IPS DF 4.7 (cell line): Measurements from ENCODE around the gene SIRT7.
"Not testable (repeated sequence)": the region's sequence is repeated elsewhere in the genome, so short reads cannot be mapped to it uniquely, and the experiment has no call there.

Source experiments
- DNase-seq: peaks from one replicate; pipeline ENCODE4 v3.0.0-alpha.2; 2013; ENCODE audit warnings: low spot score; ENCODE audit errors: extremely low read depth

The SIRT7 gene

DNA sequence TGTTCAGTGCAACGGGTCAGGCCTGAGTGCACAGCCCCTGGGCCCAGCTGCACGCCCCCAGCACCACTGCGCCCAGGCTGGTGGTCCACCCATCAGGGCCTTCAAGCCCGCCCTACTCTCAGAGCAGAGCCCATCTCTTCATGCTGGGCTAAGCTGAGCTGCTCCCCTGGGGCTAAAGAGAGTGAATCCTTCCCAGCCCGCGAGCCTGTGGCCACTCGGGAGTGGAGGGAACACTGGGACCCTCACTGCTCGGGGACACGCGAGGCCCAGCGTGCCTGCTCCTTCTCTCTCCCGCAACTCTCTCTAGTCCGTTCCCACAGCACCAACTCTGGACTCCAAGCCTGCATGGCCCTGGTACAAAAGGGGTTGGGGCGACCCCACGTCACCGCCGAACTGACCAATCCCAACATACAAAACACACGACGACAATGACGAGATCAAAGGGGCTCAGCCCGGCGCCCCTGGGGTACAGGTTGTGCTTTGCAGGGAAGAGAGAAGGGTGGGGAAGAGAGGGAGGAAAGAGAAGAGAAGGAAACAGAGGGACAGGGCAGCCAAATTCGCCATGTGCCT is 4.1 kb upstream of the SIRT7 start:
- DNase-seq: no peak

DNA sequence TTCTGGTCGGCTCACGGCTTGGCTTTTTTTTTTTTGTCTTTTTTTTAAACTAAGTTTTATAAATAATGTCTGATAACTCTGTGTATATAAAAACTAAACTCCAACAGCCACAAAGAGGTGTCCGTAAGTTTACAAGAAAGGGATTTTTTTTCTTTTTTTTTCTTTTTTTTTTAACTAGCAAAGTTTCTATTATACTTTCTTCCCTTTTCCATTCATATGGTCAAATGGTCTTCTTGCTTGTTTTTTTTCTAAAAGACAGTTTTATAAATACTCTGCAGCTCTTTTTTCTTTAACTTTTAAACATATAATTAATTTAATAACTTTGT is 3.5 kb upstream of the SIRT7 start:
- no peak for DNase-seq

DNA sequence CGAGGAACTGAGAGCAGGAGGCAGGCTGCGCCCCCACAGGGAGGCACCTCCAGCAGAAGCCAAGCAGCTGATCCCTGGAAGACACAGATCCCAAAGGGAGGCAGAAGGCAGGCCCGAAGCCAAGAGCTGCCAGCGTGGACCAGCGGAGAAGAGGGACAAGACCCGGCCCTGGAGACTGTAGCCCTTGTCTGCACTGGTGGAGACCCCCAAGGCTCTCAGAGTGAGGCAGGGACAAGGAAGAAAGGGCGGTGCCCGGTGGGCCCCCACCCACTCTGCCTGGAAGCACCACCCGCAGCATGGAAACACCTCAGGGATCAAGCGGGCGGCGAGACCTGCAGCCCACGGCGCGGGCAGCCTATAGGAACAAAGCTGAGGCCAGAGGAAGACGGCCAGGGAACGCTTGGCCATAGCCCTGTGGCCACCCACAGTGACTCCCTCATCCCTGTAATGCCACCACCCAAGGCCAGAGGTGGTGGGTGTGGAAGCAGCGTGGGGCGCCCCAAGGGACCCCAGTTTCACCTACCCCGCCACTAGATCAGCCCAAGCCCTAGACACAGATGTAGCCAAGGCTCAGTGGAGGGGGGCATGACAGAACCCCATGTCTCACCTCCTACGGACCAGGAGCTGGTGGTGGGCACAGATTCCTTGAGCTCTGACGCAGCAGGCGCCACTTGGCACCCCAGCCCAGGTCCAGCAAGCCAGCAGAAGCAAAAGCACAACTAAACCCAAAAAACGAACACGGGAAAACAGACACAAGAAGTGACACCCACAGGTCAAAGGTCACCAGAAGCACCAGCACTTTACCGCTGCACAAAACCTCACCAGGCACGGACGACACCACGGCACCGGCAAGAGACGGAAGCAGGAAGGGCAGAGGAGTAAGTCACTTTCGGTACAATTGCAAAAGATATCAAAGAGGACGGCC is 2.9 kb upstream of the SIRT7 start:
- DNase-seq: no peak

DNA sequence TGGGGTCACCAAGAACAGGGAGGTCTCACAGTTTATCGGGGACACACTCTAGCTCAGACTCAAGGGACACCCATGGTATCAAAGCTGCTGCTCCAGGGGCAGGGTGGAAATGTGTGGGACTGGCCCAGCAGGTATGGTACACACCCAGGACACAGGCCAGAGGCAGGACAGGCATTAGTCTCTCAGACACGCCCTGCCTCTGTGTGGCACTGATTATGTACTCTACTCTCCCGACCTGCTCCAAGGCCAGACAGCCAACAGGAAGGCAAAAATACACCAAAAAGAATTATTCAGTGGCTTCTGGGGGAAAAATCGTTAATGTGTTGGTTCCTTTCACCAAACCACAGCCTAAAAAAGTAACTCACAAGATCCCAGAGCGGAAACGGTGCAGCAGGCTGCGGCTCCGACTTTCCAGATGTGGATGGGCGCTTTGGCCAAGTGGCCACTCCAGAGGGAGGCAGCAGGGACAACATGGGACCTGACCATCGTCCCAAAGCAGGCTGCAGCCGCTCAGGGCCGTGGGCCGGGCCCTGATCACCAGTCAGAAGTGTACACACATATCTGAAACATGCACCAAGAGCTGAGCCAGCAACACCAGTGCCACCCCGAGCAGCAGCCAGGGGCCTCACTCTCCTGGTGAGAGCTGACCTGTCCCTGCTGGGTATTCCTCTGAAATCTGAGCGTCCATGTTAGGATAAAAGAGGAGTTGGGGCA is 1.0 kb upstream of the SIRT7 start:
- no peak for DNase-seq

DNA sequence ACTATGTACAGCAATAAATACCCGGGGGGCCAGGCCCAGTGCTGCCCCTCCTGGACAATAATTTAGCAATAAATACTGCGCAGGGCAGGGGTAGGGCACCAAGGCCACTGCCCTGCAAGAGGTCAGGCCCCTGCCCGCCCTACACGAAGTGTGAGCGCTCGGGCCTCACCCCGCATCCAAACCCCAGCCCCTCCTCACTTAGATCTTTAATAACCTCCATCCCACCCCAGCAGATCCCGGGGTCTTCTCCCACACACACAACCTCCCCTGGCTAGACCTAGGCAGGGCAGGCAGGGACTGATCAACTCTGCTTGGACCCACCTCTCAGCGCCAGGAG is 325 bp upstream of the SIRT7 start:
- not testable (repeated sequence) for DNase-seq

DNA sequence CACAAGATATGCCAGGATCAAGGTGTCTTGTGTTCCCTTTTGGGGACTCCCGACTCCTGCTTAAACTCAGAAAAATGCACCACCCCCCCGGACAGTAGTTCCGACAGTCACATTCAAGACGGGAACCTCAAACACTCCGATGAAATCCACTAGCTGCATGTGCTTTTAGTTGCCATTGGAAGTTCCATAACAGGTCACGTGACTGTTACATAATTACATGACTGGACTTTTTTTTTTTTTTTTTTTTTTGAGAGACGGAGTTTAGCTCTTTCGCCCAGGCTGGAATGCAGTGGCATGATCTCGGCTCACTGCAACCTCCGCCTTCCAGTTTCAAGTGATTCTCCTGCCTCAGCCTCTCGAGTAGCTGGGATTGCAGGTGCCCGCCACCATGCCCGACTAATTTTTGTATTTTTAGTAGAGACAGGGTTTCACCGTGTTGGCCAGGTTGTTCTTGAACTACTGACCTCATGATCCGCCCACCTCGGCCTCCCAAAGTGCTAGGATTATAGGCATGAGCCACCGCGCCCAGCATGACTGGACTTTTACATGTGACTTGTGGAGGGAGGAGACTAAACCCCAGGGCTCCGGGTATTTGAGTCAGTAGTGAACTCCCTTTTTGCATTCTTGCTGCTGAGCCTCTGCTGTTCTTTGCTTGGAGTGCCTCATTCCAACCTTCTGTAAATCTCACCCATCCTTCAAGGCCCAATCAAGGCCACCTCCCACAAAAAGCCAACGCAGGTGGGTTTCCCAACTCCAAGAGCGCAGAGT is 1.6 kb downstream of the SIRT7 start:
- no peak for DNase-seq

DNA sequence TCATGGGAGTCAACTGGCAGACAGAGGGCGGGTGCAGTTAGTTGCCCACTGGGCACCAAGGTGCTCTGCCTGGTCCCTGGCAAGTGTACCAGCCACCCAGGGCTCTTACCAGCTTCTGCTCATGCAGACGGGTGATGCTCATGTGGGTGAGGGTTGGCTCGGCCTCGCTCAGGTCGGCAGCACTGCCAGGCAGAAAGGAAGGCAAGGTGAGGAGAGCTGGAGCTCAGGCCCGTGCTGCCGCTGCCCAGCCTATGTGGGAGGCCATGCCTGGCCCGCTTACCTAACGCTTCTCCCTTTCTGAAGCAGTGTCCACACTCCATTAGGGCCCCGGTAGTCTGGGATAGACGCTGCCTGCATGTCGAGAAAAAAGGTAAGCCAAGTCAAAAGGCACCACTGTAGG is 2.6 kb downstream of the SIRT7 start:
- DNase-seq: no peak

DNA sequence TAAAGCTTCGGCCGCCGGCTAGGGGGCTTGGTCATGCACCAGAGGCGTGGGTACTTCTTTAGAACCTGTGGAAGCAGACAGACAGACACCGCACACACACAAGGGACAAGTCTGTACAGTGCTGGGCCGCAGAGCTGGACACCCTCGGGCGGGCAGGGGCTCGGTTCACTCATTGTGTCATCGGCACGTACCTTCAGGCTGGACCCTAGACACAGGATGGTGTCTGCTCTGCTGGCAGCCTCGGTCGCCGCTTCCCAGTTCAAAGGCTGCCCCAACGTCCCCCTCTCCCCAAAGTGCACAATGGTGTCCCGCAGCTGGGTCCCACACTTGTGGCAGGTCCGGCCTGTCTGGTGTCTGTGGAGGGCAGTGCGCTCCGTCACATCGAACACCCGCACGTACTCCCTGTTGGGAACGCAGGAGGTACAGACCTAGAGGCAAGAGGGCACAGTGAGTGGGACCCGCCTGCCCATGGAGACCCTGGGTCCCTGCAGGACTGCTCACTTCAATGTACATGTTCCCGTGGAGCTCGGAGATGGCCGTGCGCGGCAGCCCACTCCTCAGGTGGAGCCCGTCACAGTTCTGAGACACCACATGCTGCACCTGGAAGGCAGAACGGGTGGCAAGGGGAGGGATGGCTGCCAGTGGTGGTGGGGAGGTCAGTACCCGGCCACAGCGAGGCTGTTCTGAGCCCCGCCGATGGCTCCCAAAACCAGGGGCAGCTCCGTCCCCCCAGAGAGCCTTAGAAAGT is 3.7 kb downstream of the SIRT7 start:
- DNase-seq: no peak

DNA sequence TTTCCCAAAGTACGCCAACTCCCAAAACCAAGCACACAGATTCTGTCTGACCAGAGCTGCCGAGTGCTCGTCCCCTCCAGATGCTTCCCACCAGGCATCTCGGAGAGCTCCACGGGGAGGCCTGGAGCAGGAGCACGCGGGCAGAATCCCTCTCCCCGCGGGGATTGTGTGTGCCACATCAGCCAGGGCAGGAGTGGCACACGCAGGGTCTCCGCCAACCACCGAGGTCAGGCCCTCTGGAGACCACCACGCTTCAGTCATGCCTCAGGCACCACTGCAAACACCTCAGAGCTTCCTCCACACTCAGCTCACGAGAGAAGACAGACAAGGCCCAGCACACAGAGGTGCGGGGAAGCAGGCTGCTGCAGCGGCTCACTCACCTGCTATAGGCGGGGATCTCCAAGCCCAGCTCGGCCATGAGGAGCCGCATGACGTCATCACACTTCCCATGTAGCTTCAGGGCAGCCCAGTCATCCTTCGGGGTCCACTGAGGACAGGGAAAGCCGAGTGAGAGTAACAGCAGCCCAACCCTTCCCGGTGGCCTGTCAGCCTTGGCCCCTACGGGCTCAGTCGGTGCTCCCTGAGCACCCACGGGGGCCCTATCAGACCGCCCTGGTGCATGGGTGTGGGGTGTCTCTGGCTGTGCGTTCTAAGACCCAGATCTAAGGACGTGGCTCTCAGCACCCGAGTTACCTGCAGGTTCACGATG is 4.4 kb downstream of the SIRT7 start:
- DNase-seq: no peak

DNA sequence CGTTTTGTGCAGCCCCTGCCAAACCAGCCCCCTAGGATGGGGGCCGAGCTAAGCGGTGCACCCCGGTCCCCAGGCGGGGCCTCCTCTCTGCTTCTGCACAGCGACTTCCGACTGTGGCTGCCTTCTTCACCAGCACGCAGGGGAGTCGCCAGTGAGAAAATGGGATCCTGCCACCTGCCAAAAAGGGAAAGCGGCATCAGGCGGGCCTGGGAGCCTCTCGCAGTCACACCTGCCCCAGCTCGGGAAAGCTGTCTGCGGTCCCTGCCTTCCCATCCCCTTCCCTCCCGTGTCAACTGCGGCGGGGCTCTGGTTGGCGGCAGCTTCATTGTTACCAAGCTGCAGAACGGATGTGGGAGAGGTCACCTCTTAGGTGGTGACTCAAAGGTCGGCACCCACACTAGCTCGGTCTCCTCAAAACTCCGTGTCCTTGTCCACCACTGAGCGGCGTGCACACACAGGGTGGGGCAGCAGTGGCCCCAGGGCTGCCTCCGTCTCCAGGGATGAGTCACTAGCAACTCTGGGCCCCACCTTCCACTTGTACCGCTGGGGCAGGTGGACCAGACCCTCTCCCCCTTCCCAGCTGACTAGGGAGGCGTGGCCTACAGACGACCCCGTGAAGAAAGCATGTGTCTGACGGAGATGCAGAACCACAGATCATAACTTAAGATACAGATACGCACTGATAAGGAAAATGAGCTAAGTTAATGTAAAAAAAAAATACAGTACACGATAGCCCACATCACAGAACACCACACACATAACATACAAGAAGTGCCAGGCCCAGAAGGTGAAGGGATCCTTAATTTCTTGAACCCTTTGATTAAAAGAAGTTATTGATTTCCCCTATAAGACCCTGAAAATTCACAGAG is 5.3 kb downstream of the SIRT7 start:
- no peak for DNase-seq

DNA sequence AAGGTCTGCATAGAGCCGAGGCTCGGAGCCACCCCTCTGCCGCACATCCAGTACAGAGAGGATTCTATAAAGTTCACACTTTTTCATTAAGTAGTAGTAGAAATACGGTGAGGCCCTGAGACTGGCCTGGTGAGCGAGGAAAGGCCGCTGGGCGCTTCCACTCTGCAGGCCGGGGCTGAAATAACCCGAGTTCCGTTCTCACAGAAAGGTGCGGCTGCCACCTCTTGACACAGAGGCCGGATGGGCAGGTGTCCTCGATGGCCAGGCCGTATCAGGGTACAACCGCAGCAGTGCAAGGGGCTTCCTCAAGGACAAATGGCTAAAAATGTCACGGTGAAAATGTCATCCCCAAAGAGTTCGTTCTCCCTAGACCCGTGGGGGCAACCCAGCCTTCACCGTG is 6.0 kb downstream of the SIRT7 start:
- no peak for DNase-seq

DNA sequence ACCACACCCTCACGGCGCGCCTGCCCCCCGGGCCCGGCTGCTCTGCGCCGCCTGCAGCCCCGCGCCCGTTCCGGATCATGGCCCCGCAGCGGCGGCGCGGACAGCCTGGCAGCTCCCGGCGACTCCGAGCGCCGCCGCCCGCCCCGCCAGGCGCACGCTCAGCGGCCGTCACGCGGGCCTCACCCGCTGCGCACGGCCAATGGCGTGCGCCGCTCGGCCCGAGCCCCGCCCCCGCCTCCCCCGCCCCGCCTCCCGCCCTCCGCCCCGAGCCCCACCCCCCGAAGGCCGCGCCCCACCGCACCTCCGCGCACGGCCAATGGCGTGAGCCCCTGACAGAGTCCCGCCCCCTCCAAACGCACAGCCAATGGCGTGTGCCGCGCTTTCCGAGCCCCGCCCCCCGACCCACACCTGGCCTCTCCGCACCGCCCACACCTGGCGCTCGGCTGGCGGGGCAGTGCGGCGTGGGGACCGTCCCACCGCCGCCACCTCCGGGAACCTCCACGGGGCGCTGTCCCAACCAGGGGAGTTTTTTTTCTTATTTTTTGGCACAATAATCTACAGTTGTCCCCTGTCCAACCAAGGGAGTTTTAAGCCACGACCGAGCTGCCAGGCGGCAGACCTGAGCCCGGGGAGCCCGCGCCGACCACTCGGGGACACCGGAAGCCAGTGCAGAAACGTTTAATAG is 6.6 kb downstream of the SIRT7 start, which contains the start of gene PCYT2:
PCYT2 (minus strand) TSS at position 123 of the 685 bp plus-strand sequence; CDS start at position 79, 44 bp downstream.
- no peak for DNase-seq

DNA sequence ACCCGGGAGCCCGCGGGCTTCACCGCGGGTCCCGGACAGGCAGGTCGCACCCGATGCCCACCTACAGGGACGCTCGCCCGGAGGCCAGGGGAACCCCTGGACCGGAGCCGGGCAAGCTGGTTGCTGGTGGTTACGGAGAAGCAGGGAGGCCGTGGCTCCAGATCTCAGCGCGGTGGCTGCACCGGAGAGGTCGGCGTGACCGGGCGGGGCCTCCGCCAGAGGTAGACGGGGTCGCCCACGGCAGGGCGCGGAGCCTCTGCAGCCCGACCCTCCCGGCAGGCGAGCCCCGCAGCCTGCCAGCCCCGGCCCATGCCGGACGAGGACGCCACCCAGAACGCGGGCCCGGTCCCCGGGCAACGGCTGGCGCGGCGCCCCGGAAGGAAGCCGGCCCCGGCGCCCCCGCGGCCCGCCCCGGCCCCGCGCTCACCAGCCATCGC is 7.1 kb downstream of the SIRT7 start:
- no peak for DNase-seq

DNA sequence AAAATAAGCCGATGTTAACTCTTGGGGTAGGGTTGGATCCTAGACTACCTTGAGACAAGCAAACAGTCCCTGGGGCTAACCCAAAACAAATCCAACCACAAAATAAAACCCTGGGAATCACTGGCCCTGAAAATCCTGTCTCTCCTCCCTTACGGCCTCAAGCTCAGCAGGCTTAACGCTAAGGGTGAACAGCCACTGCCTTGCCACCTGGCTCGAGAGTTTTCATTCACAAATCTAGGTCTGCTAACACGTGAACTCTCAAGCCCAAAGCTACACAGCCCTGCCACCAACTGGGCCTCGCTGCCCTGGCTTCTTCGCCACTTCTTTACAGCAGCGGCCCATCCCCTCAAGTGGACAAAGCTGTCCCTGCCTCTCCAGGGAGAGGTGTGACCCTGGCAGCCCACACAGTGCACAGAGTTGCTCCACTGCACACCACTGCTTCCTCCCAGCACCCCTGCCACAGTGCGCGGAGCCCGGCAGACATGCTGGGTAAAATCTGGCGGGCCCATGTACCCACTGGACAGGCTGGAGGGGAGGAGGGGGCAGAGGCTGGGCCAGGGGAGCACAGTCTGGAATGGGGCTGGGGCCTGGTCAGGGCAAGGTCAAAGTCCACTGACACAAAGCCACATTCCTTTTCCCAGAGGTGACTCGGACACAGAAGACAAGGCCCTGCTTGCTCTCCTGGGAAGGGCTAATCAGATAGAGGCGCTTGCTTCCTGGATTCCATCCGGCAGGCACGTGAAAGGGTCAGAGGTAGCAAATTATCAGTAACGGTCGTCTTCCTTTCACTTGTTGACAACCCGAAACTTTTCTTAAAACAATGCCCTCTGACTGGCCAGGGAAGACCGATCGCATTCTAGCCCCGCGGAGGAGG is 7.8 kb downstream of the SIRT7 start:
- DNase-seq: no peak

DNA sequence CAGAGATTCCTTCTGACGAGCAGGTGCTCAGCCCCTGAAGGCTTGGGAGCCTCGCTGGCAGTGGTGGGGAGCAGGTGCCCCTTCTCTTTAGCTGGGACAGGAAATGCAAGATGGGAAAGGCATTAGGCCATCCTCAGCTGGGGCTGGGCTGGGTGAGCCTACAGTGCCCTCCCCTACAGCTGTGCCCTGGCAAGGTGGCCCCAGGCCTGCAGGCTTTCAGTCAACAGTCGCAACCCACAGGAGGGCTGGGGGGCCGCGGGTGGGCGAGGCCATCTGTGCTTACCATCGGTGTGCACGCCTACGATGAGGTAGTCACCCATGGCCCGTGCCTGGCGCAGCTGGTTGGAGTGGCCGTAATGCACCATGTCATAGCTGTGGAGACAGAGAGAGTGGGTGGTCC is 8.7 kb downstream of the SIRT7 start:
- no peak for DNase-seq

DNA sequence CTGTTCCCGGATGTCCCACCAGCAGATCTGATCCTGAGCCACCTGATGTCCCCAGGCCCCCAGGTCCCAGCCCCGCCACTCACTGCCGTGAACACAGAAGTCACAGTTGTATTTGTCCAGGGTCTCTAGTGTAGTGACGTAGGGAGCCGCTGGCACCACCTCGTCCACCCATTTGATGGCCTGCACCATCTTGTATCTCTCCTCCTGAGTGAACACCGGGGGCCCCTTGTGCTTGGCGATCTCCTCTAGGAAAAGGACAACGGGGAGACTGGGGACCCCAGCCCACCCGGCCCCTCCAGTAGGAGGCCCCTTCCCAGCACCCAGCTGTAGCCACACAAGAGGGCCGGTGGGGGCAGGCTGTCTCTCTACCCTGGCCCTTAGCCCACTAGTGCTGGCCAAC is 9.2 kb downstream of the SIRT7 start:
- DNase-seq: no peak

DNA sequence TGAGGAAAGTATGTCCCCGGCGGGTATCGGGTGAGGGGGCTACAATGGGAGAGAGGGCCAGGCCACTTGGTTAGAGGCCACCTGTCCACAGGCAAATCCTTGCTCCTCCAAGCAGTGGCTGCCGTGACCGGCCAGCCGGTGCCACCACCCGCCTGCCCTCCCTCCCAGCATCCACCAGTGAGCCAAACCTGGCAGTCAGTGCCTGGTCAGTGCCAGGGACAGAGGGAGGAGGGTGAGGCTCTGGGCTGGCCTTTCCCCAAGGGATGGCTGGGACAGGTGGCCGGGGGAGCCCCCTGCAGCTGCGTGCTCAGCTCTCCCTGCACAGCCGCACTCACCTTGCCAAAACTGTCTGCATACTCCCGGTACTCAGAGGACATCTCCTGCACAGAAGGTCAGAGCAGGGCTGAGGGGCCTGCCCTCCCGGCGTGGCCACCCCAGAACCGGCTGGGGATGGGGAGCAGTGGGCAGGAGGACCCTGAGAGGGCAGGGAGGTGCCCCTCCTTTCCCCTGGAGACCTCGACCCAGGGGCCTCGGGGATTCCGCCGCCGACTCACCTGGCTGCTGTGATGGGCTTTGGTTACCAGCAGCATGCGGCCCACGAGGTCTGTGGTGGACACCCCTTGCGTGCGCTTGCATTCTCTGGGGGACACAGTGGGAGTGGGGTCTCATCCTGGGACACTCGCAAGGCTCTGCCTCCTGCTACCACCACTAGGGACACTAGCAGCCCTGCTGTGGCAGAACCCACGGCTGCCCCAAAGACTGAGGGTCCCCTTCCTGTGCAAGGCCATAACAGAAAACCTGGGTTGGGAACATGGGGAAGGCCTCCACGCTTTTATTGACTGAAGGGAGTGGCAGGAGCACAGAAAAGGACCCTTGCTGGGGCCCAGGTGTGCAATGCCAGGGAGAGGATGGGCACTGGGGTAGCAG is 10.5 kb downstream of the SIRT7 start:
- DNase-seq: no peak
